Activated naive CD8-positive, alpha-beta T cell treated with anti-CD3 and anti-CD28 coated beads, Interleukin-2, amount 50 U/mL, for 24 hours (primary cell): Measurements from ENCODE around the gene TNFRSF19.

ENCODE experiments used
- ATAC-seq: fragments of 150-1000 bp; cut with Tn5 transposase; one replicate; pipeline ENCODE4 v1.10.0; 2021
- DNase-seq: peaks from one replicate; pipeline ENCODE4 v3.0.0; 2021
- H3K27ac Mint-ChIP-seq: one replicate; pipeline ENCODE4 v1.8.0; 2021; ENCODE audit warnings: mild to moderate bottlenecking, mixed read lengths
- H3K27me3 Mint-ChIP-seq: one replicate; pipeline ENCODE4 v1.8.0; 2021; ENCODE audit warnings: mixed read lengths
- H3K36me3 Mint-ChIP-seq: one replicate; pipeline ENCODE4 v1.8.0; 2021; ENCODE audit warnings: low read depth, mixed read lengths
- H3K4me1 Mint-ChIP-seq: one replicate; pipeline ENCODE4 v1.8.0; 2021; ENCODE audit warnings: mixed read lengths
- H3K4me3 Mint-ChIP-seq: one replicate; pipeline ENCODE4 v1.8.0; 2021; ENCODE audit warnings: mild to moderate bottlenecking, moderate library complexity, mixed read lengths
- H3K9me3 Mint-ChIP-seq: one replicate; pipeline ENCODE4 v1.8.0; 2021; ENCODE audit warnings: mixed read lengths

TNFRSF19 gene

GRCh38 chr13:23724196-23724970, 154.2 kb downstream of the TNFRSF19 start:
- Mint-ChIP-seq H3K27ac (no peak overlapping the region), H3K4me3 (no peak overlapping the region), H3K4me1 (peaks cover under 1% of the 10 kb centered on the region), H3K27me3 (no peaks in the 10 kb centered on the region), H3K9me3 (no peaks in the 10 kb centered on the region), H3K36me3 (peaks cover 2% of the 10 kb centered on the region)
- DNase-seq: no peak
- ATAC-seq: no peak
